Thyroid gland (tissue), 4 donors: ENCODE data around the gene OTULIN.

ENCODE experiments used
- POLR2A ChIP-seq, 2 donors: fragments of 450-650 bp; IDR thresholded peaks; one replicate each; pipeline ENCODE4 v1.6.1; 2017; ENCODE audit warnings: antibody characterized with exemption in 2 of 2, mild to moderate bottlenecking in 2 of 2, moderate library complexity in 1 of 2
- TF ChIP-seq, protein P1 (sequence below), 6 experiments: fragments of 200-600 bp in 3 of 6; fragments of 450-650 bp in 3 of 6; sonication (generic) in 3 of 6; IDR thresholded peaks; one replicate each; pipeline ENCODE4 v1.5.1; 2016 to 2019; ENCODE audit warnings: antibody characterized with exemption in 6 of 6, mild to moderate bottlenecking in 2 of 6, inconsistent platforms in 1 of 6, moderate library complexity in 1 of 6

DNA sequence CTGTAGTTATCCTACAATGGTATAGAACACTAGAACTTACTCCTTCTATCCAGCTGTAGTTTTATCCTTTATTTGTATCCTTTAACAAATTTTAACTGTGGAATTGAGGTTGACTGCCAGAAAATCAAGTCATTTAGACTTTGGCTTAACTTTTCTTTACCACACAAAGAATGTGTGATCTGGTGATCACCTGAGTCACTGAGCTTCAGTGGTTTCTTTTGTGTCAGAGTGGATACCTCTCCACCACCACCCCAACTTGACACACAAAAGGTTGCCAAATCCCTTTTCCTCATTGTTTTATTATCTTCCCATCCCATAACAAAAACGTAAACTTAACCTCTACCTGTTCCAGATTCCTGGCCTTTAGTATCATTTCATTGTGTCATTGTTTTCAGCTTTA lies 5.5 kb downstream of the OTULIN start:
- TF ChIP-seq, protein P1, sequence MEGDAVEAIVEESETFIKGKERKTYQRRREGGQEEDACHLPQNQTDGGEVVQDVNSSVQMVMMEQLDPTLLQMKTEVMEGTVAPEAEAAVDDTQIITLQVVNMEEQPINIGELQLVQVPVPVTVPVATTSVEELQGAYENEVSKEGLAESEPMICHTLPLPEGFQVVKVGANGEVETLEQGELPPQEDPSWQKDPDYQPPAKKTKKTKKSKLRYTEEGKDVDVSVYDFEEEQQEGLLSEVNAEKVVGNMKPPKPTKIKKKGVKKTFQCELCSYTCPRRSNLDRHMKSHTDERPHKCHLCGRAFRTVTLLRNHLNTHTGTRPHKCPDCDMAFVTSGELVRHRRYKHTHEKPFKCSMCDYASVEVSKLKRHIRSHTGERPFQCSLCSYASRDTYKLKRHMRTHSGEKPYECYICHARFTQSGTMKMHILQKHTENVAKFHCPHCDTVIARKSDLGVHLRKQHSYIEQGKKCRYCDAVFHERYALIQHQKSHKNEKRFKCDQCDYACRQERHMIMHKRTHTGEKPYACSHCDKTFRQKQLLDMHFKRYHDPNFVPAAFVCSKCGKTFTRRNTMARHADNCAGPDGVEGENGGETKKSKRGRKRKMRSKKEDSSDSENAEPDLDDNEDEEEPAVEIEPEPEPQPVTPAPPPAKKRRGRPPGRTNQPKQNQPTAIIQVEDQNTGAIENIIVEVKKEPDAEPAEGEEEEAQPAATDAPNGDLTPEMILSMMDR (IDR thresholded peaks at IDR 0.05): no peak
- no peak for TF ChIP-seq POLR2A (IDR thresholded peaks at IDR 0.05)
